Progenitor cell of endocrine pancreas (in vitro differentiated cells): ENCODE data around the gene NUDT22. TPM values are rescaled to one million over a fixed set of nuclear protein-coding genes. Genes with fewer than 3 reads are reported as not detected.

Experiments
- DNase-seq: peaks from one replicate; pipeline ENCODE4 v3.0.0; 2021; ENCODE audit warnings: low spot score; ENCODE audit not compliant: unreplicated experiment
- H3K27ac Mint-ChIP-seq: 2 replicates; pipeline ENCODE4 v1.8.0; 2021; ENCODE audit warnings: mild to moderate bottlenecking, moderate library complexity, mixed read lengths
- H3K27me3 Mint-ChIP-seq: 2 replicates; pipeline ENCODE4 v1.8.0; 2021; ENCODE audit warnings: mixed read lengths
- H3K36me3 Mint-ChIP-seq: 2 replicates; pipeline ENCODE4 v1.8.0; 2022; ENCODE audit warnings: mixed read lengths; ENCODE audit not compliant: insufficient read depth
- H3K4me1 Mint-ChIP-seq: 2 replicates; pipeline ENCODE4 v1.8.0; 2021; ENCODE audit warnings: low read depth, mixed read lengths
- H3K4me3 Mint-ChIP-seq: 2 replicates; pipeline ENCODE4 v1.8.0; 2021; ENCODE audit warnings: low read depth, mild to moderate bottlenecking, moderate library complexity, mixed read lengths
- H3K9me3 Mint-ChIP-seq: 2 replicates; pipeline ENCODE4 v1.8.0; 2021; ENCODE audit warnings: low read depth, mixed read lengths
- CTCF ChIP-seq: fragments of 200-600 bp; sonication (generic); IDR thresholded peaks from one replicate; pipeline ENCODE4 v1.5.0; 2021; ENCODE audit warnings: antibody characterized with exemption, mild to moderate bottlenecking; ENCODE audit not compliant: unreplicated experiment
- total RNA-seq: library from RNA; stranded (reverse); gene quantifications from 2 replicates; pipeline ENCODE4 v1.2.1, GENCODE V29; 2021

Gene NUDT22
- total RNA-seq, 1 donor from 2014 or later = 48.2 TPM

GRCh38 chr11:64206457-64207255, 19.4 kb upstream of the NUDT22 start, which contains the start of gene FERMT3:
TSS of gene FERMT3 (plus strand) at chr11:64206721. CDS start at chr11:64207365, 644 bp downstream.
- Mint-ChIP-seq H3K4me1 (no peaks in the 10 kb centered on the region), H3K27me3 (no peaks in the 10 kb centered on the region), H3K36me3 (peaks cover 17% of the 10 kb centered on the region), H3K27ac (no peak within 1 kb of the TSS), H3K4me3 (no peak within 1 kb of the TSS), H3K9me3 (no peaks in the 10 kb centered on the region)
- TF ChIP-seq CTCF = no peak
- no peak for DNase-seq

- Mint-ChIP-seq H3K4me1 (no peaks in the 10 kb centered on the region), H3K4me3 (no peak overlapping the region), H3K36me3 (peaks cover 13% of the 10 kb centered on the region), H3K9me3 (no peaks in the 10 kb centered on the region), H3K27ac (no peak overlapping the region), H3K27me3 (no peaks in the 10 kb centered on the region)
- DNase-seq = no peak
- no peak for TF ChIP-seq CTCF
Measured at GRCh38 chr11:64207256-64208085, 18.6 kb upstream of the NUDT22 start.

- no peak for TF ChIP-seq CTCF
- no peak for DNase-seq
- no peaks in the 10 kb centered on the region for H3K27me3 Mint-ChIP-seq
- H3K4me1 Mint-ChIP-seq = no peaks in the 10 kb centered on the region
- no peak overlapping the region for H3K4me3 Mint-ChIP-seq
- no peaks in the 10 kb centered on the region for H3K9me3 Mint-ChIP-seq
- peaks cover 11% of the 10 kb centered on the region for H3K36me3 Mint-ChIP-seq
- no peak overlapping the region for H3K27ac Mint-ChIP-seq
Measured at GRCh38 chr11:64208086-64208795, 17.8 kb upstream of the NUDT22 start.

DNA sequence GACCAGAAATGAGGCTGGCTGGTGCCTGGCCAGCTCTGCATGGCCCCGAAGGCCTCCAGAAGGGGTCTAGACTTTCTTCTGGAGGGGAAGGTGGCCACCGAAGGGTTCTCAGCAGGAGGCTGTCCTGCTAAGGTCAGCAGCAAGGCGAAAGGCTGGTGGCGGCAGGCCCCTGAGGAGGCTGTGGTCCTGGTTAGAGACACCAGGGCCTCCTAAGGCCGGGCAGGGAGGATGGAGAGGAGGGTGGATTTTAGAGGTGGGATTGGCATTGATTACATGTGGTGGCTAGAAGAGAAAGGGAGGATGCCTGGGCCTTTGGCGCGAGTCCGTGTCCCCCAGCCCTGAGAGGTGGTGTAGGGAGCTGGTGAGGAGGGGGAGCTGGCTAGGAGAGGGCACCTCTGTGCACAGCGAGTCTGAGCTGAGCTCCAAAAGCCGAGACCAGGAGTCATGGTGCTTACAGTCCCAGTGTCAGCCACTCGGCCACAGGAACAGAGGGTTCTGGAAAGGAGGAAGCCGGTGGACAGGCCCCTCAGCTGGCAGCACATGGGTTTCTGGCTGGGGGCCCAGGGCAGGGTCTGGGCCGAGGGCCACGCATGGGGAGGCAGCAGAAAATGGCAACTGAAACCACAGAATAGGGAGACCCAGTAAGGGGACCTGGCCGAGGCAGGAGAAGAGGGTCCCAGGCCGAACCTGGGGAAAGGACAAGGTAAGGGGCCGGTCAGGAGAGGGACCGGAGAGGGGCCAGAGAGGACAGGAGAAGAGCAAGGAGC, 17.1 kb upstream of the NUDT22 start:
- peaks cover 6% of the 10 kb centered on the region for H3K36me3 Mint-ChIP-seq

More for the DNA sequence above, 17.1 kb upstream of the NUDT22 start:
- H3K9me3 Mint-ChIP-seq = no peaks in the 10 kb centered on the region
- H3K27ac Mint-ChIP-seq = no peak overlapping the region
- DNase-seq = no peak
- H3K27me3 Mint-ChIP-seq = no peaks in the 10 kb centered on the region
- H3K4me3 Mint-ChIP-seq = no peak overlapping the region
- TF ChIP-seq CTCF = no peak
- no peaks in the 10 kb centered on the region for H3K4me1 Mint-ChIP-seq
